HPDE6-E6E7 (cell line): ENCODE results near the gene CDIPT.

Experiments
- DNase-seq: peaks from one replicate; pipeline ENCODE4 v3.0.0; 2011; ENCODE audit warnings: missing footprints; ENCODE audit errors: extremely low spot score

The CDIPT gene

DNA sequence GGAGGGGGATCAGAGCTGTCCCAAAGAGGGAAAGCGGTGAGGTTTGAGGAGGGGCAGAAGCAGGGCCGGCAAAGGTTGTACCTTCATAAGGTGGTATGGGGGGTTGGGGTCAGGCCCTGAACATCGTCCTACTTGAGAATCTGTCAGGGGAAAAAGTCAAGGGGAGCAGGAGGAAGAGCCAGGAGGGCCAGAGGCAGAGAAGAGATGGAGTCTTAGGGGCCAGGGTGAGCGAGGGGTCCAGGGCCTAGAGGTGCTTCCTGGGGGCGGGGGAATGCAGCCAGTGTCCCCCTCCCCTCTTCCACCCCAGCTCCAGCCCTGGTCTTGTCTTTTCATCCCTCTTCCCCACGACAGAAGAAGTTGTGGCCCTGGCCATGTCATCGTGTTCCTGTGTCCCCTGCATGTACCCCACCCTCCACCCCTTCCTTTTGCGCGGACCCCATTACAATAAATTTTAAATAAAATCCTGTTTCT is 52.3 kb downstream of the CDIPT start:
- no peak for DNase-seq

DNA sequence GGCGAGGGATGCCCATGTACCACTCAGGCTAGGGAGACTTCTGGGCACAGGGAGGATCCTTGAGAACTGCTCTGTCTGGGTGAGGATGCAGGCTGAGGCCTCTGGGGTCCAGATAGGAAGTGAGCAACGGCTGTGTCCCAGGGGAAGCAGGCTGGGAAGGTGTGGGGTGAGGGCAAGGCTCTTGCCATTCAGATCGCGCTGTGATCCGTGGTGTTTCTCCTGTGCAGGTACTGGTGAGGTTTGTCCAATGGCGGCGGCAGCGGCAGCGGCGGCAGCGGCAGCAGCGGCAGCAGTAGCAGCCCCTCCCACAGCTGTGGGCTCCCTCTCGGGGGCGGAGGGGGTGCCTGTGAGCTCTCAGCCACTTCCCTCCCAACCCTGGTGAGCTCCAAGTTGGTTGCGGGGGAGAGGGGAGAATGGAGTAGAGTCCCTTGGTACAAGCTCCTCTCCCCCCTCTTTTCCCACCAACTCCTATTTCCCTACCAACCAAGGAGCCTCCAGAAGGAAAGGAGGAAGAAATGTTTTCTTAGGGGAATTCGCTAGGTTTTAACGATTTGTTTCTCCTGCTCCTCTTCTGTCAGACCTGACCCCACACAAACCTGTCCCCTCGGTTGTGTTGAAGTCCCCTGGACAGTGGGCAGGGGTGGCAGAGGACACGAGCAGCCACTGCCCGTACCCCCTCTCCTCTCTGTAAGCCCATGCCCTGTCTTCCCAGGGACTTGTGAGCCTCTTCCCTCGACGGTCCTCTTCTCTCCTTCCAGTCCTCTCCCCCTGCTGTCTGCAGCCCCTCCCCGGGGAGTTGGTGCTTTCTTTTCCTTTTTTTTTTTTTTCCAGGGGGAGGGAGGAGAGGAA is 53.0 kb downstream of the CDIPT start:
- no peak for DNase-seq

DNA sequence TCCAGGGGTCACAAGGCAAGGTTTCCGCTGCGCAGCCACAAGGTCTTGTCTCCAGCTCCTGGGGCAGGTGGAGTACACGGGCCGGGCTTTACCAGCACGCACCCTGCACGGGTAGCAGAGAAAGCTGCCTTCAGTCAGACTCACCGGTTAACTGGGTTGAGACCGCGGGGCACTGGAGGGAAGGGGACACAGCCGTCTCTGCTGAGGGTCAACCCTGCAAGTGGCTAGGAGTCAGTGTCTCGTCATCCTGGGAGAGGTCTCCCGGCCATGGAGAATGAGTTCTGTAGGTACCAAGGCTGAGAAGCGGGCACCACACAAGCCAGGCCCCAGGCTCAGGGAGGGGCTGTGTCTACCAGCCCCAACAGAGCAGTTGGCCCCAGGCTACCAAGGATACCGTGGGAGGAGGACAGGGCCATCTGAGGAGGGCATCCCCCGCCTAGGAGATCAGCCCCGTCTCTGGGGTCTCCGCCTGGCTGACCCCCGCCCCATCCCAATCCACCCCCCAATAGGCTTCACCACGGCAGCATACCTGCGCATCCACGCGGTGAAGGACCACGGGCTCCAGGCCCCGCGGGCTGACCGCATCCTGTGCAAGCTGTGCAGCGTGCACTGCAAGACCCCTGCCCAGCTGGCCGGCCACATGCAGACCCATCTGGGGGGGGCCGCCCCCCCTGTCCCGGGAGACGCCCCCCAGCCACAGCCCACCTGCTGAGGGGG is 53.8 kb downstream of the CDIPT start:
- DNase-seq: no peak
